HCT116 (cell line): ENCODE data around the gene THAP5. TPM values are rescaled to one million over a fixed set of nuclear protein-coding genes. Genes with fewer than 3 reads are reported as not detected.

Source experiments
- ATAC-seq: fragments of 200-7000 bp; cut with Tn5 transposase; 2 replicates; pipeline ENCODE4 v1.9.1; 2020; ENCODE audit warnings: mild to moderate bottlenecking, moderate library complexity
- BruUV-seq: library from RNA; stranded (reverse); fragments of 400-500 nt; replicated peaks from 2 replicates; lab custom pipeline; 2021; lab: Mats Ljungman, UMichigan
- CTCF ChIA-PET: fragments of 300-600 bp; sonication (Branson Sonifier 250); formaldehyde crosslinking; loops from one replicate; lab custom pipeline; 2021; ENCODE audit warnings: antibody characterized with exemption; lab: Charles Lee
- POLR2A ChIA-PET: fragments of 300-600, 350-600 bp; sonication (Branson Sonifier 250); formaldehyde crosslinking; loops from one replicate; lab custom pipeline; 2021; ENCODE audit warnings: antibody characterized with exemption; lab: Charles Lee
- RAD21 ChIA-PET, 2 experiments: fragments of 300-600 bp; sonication (Branson Sonifier 250); formaldehyde crosslinking; loops; one replicate each; lab custom pipeline; 2023; ENCODE audit warnings: low total read pairs in 2 of 2; ENCODE audit not compliant: uncharacterized antibody in 2 of 2, unreplicated experiment in 2 of 2, low non-redundant PET in 1 of 2; lab: Charles Lee
- DNase-seq: peaks from one replicate; pipeline ENCODE4 v3.0.0-alpha.2; 2010; ENCODE audit warnings: low read depth, low spot score
- H2AFZ ChIP-seq: fragments of 200-600 bp; shearing (Covaris generic), sonication (generic); 2 replicates; pipeline ENCODE4 v1.6.1; 2017; ENCODE audit warnings: low read depth, mixed run types, mixed read lengths, antibody characterized with exemption, low read length; ENCODE audit not compliant: poor library complexity, severe bottlenecking
- H3K27ac ChIP-seq: 2 replicates; pipeline ENCODE4 v1.5.1; 2012; ENCODE audit warnings: low read depth, low read length
- H3K27me3 ChIP-seq: fragments of 200-600 bp; sonication (generic); 2 replicates; pipeline ENCODE4 v1.6.1; 2016; ENCODE audit warnings: mixed run types, low read length, mixed read lengths; ENCODE audit not compliant: insufficient read depth
- H3K36me3 ChIP-seq, 2 experiments: fragments of 200-500 bp in 1 of 2; fragments of 200-600 bp in 1 of 2; sonication (Bioruptor generic) in 1 of 2; sonication (generic) in 1 of 2; 2 replicates each; pipeline versions ENCODE4 v1.5.1 to v1.6.1; 2014 to 2016; ENCODE audit warnings: low read length in 2 of 2, inconsistent platforms in 1 of 2, mixed read lengths in 1 of 2, mixed run types in 1 of 2; ENCODE audit not compliant: insufficient read depth in 2 of 2, control insufficient read depth in 1 of 2
- H3K4me1 ChIP-seq, 2 experiments: fragments of 200-600 bp in 1 of 2; sonication (generic) in 1 of 2; 2 replicates each; pipeline versions ENCODE4 v1.5.1 to v1.6.1; 2012 to 2017; ENCODE audit warnings: low read length in 2 of 2, inconsistent platforms in 1 of 2, mild to moderate bottlenecking in 1 of 2, mixed read lengths in 1 of 2, mixed run types in 1 of 2, moderate library complexity in 1 of 2; ENCODE audit not compliant: insufficient read depth in 2 of 2, control insufficient read depth in 1 of 2
- H3K4me2 ChIP-seq: fragments of 200-600 bp; sonication (generic); 2 replicates; pipeline ENCODE4 v1.6.1; 2017; ENCODE audit warnings: mixed run types, low read length, mixed read lengths
- H3K4me3 ChIP-seq, 2 experiments: fragments of 200-600 bp in 1 of 2; sonication (generic) in 1 of 2; replicated peaks in 1 of 2; 2 replicates each; pipeline ENCODE4 v1.5.1; 2011 to 2016; ENCODE audit warnings: low read length in 2 of 2, control low read depth in 1 of 2, low read depth in 1 of 2, mild to moderate bottlenecking in 1 of 2, mixed read lengths in 1 of 2, mixed run types in 1 of 2
- H3K79me2 ChIP-seq: fragments of 200-600 bp; sonication (generic); 2 replicates; pipeline ENCODE4 v1.6.1; 2017; ENCODE audit warnings: mild to moderate bottlenecking, mixed run types, low read length, moderate library complexity, mixed read lengths; ENCODE audit not compliant: insufficient read depth
- H3K9ac ChIP-seq: fragments of 200-600 bp; sonication (generic); 2 replicates; pipeline ENCODE4 v1.6.1; 2016; ENCODE audit warnings: low read length, mixed read lengths
- H3K9me2 ChIP-seq: fragments of 200-600 bp; sonication (generic), shearing (Covaris generic); 2 replicates; pipeline ENCODE4 v1.6.1; 2017; ENCODE audit warnings: mixed run types, mild to moderate bottlenecking, moderate library complexity; ENCODE audit not compliant: insufficient read depth
- H3K9me3 ChIP-seq, 2 experiments: fragments of 200-500 bp in 1 of 2; fragments of 200-600 bp in 1 of 2; sonication (Bioruptor generic) in 1 of 2; sonication (generic) in 1 of 2; 2 replicates each; pipeline ENCODE4 v1.6.1; 2014 to 2017; ENCODE audit warnings: low read length in 2 of 2, mixed read lengths in 2 of 2, inconsistent platforms in 1 of 2, low read depth in 1 of 2, mild to moderate bottlenecking in 1 of 2, mixed run types in 1 of 2, moderate library complexity in 1 of 2; ENCODE audit not compliant: control insufficient read depth in 1 of 2, insufficient read depth in 1 of 2
- H4K20me1 ChIP-seq: fragments of 200-600 bp; sonication (generic), shearing (Covaris generic); 2 replicates; pipeline ENCODE4 v1.6.1; 2017; ENCODE audit warnings: mixed run types, mild to moderate bottlenecking, moderate library complexity; ENCODE audit not compliant: insufficient read depth
- ATF3 ChIP-seq: IDR thresholded peaks from 2 replicates; pipeline ENCODE4 v1.6.1; 2012
- CBX3 ChIP-seq: IDR thresholded peaks from 2 replicates; pipeline ENCODE4 v1.6.1; 2012; ENCODE audit warnings: low read depth
- CTCF ChIP-seq, 3 experiments: fragments of 200-600 bp in 1 of 3; sonication (generic) in 1 of 3; IDR thresholded peaks in 2 of 3; conservative IDR thresholded peaks in 1 of 3; 2 replicates each; pipeline ENCODE4 v1.5.1; 2012 to 2017; ENCODE audit warnings: low read depth in 2 of 3, low read length in 2 of 3, antibody characterized with exemption in 1 of 3, borderline replicate concordance in 1 of 3, control low read depth in 1 of 3, mild to moderate bottlenecking in 1 of 3, mixed read lengths in 1 of 3, mixed run types in 1 of 3, moderate library complexity in 1 of 3; ENCODE audit not compliant: insufficient read depth in 1 of 3
- EZH2phosphoT487 ChIP-seq: fragments of 200-600 bp; IDR thresholded peaks from 2 replicates; pipeline ENCODE4 v1.6.1; 2018; ENCODE audit warnings: antibody characterized with exemption, borderline replicate concordance
- FOSL1 ChIP-seq: IDR thresholded peaks from 2 replicates; pipeline ENCODE4 v1.6.1; 2012; ENCODE audit warnings: low read depth
- JUND ChIP-seq: IDR thresholded peaks from 2 replicates; pipeline ENCODE4 v1.6.1; 2012
- MAX ChIP-seq: IDR thresholded peaks from 2 replicates; pipeline ENCODE4 v1.6.1; 2012
- POLR2AphosphoS5 ChIP-seq: IDR thresholded peaks from 2 replicates; pipeline ENCODE4 v1.6.1; 2011; ENCODE audit warnings: mild to moderate bottlenecking, low read depth, low read length, moderate library complexity
- RAD21 ChIP-seq: IDR thresholded peaks from 2 replicates; pipeline ENCODE4 v1.6.1; 2012; ENCODE audit warnings: low read depth, mild to moderate bottlenecking
- SIN3A ChIP-seq: IDR thresholded peaks from 2 replicates; pipeline ENCODE4 v1.6.1; 2012; ENCODE audit warnings: low read depth
- SRF ChIP-seq: IDR thresholded peaks from 2 replicates; pipeline ENCODE4 v1.6.1; 2012; ENCODE audit warnings: low read depth
- TCF7L2 ChIP-seq: IDR thresholded peaks from 2 replicates; pipeline ENCODE4 v1.7.0; 2011; ENCODE audit warnings: borderline replicate concordance, inconsistent platforms; ENCODE audit not compliant: insufficient read depth, insufficient read length; ENCODE audit errors: extremely low read depth
- YY1 ChIP-seq: IDR thresholded peaks from 2 replicates; pipeline ENCODE4 v1.6.1; 2011; ENCODE audit warnings: low read length, low read depth, moderate library complexity, mild to moderate bottlenecking; ENCODE audit not compliant: insufficient replicate concordance; ENCODE audit errors: extremely low read depth
- ZBTB33 ChIP-seq: IDR thresholded peaks from 2 replicates; pipeline ENCODE4 v1.6.1; 2011; ENCODE audit warnings: mild to moderate bottlenecking, low read length, moderate library complexity; ENCODE audit not compliant: insufficient replicate concordance; ENCODE audit errors: extremely low read depth
- intact Hi-C: fragments of 100-400 bp; cut with micrococcal nuclease; formaldehyde crosslinking; loops from 2 replicates; pipeline ENCODE4 v1.10.0; 2022
- total RNA-seq: library from RNA; stranded (reverse); gene quantifications from one replicate; pipeline ENCODE4 v1.2.1, GENCODE V29; 2021; ENCODE audit not compliant: unreplicated experiment

Gene THAP5
- total RNA-seq, 1 experiment from 2014 or later = 29.3 TPM

- Histone ChIP-seq H4K20me1 (no peaks in the 10 kb centered on the region), H3K9me3 (no peaks in the 10 kb centered on the region), H3K4me1 (no peaks in the 10 kb centered on the region), H3K4me3 (no peak overlapping the region), H2AFZ (no peak overlapping the region), H3K9ac (no peak overlapping the region), H3K4me2 (no peak overlapping the region), H3K79me2 (no peaks in the 10 kb centered on the region), H3K9me2 (no peaks in the 10 kb centered on the region), H3K36me3 (no peaks in the 10 kb centered on the region), H3K27ac (no peak overlapping the region), H3K27me3 (no peaks in the 10 kb centered on the region)
- RAD21 ChIA-PET = no interaction called here
- CTCF ChIA-PET = no interaction called here
- TF ChIP-seq YY1 = no peak
- TF ChIP-seq RAD21 = no peak
- TF ChIP-seq ZBTB33 = no peak
- TF ChIP-seq FOSL1 = no peak
- TF ChIP-seq SRF = no peak
- no peak for TF ChIP-seq EZH2phosphoT487
- no peak for TF ChIP-seq CBX3
- TF ChIP-seq TCF7L2 = no peak
- no peak for TF ChIP-seq CTCF (IDR thresholded peaks at IDR 0.05 in 2 of 3, conservative IDR thresholded peaks at IDR 0.05 in 1 of 3; ENCODE audit: borderline replicate concordance in 1 of 3, insufficient read depth in 1 of 3, low read depth in 2 of 3, low read length in 2 of 3)
- TF ChIP-seq POLR2AphosphoS5 = no peak
- no peak for TF ChIP-seq ATF3
- TF ChIP-seq SIN3A = no peak
- no peak for TF ChIP-seq MAX
- TF ChIP-seq JUND = no peak
- DNase-seq (no peak), ATAC-seq (no peak)
- no TSS peak for BruUV-seq
- POLR2A ChIA-PET = no interaction called here
- intact Hi-C loops = loop anchor here (10.0 kb wide), 1 partner anchor 1827 kb away; no protein-coding TSS in a partner anchor
Measured at GRCh38 chr7:108618056-108618455, 48.5 kb upstream of the THAP5 start.
